HEK293 (cell line): Measurements from ENCODE around the gene TAAR5.

Experiments used
- CTCF ChIA-PET: fragments of 350-600 bp; formaldehyde crosslinking; extraction: SDS; loops from one replicate; lab custom pipeline; 2021; ENCODE audit warnings: antibody characterized with exemption; lab: Yijun Ruan, JAX
- POLR2A ChIA-PET: fragments of 300-600 bp; formaldehyde crosslinking; extraction: SDS; loops from one replicate; lab custom pipeline; 2020; ENCODE audit warnings: antibody characterized with exemption, inconsistent platforms; lab: Yijun Ruan, JAX
- H3K27ac ChIP-seq: fragments of 200-500 bp; sonication (Bioruptor generic); 2 replicates; pipeline ENCODE4 v1.5.1; 2014; ENCODE audit warnings: low read depth, low read length, control low read depth, inconsistent platforms; ENCODE audit errors: extremely low read depth
- H3K36me3 ChIP-seq, 2 experiments: fragments of 200-500 bp in 1 of 2; sonication (Bioruptor generic) in 1 of 2; 1 replicate in 1 of 2; 2 replicates in 1 of 2; pipeline ENCODE4 v1.5.1; 2014 to 2017; ENCODE audit warnings: inconsistent platforms in 2 of 2, low read length in 2 of 2; ENCODE audit not compliant: control insufficient read depth in 2 of 2, insufficient read depth in 1 of 2
- H3K4me1 ChIP-seq: fragments of 200-500 bp; sonication (Bioruptor generic); 2 replicates; pipeline ENCODE4 v1.5.1; 2014; ENCODE audit warnings: mild to moderate bottlenecking, low read length, inconsistent platforms; ENCODE audit not compliant: control insufficient read depth, insufficient read depth
- H3K4me3 ChIP-seq: 2 replicates; pipeline ENCODE4 v1.5.1; 2011; ENCODE audit warnings: low read depth, mild to moderate bottlenecking, control low read depth, low read length, moderate library complexity
- H3K9me3 ChIP-seq: fragments of 200-500 bp; sonication (Bioruptor generic); 2 replicates; pipeline ENCODE4 v1.5.1; 2014; ENCODE audit warnings: low read depth, low read length, inconsistent platforms; ENCODE audit not compliant: control insufficient read depth, insufficient read depth
- KLF1 ChIP-seq: fragments of 450-650 bp; formaldehyde crosslinking; IDR thresholded peaks from 2 replicates; pipeline ENCODE4 v1.5.1; 2016; ENCODE audit warnings: missing biosample characterization, missing genetic modification characterization
- KLF8 ChIP-seq: fragments of 450-650 bp; formaldehyde crosslinking; IDR thresholded peaks from 2 replicates; pipeline ENCODE4 v1.5.1; 2016; ENCODE audit warnings: missing biosample characterization, missing genetic modification characterization
- REPIN1 ChIP-seq: fragments of 450-650 bp; formaldehyde crosslinking; IDR thresholded peaks from 2 replicates; pipeline ENCODE4 v1.5.1; 2017; ENCODE audit warnings: missing biosample characterization, missing genetic modification characterization, low read depth
- ZNF114 ChIP-seq: fragments of 450-650 bp; formaldehyde crosslinking; IDR thresholded peaks from 2 replicates; pipeline ENCODE4 v1.5.0; 2017; ENCODE audit warnings: missing biosample characterization, missing genetic modification characterization
- ZNF174 ChIP-seq: fragments of 450-650 bp; formaldehyde crosslinking; IDR thresholded peaks from 2 replicates; pipeline ENCODE4 v1.5.0; 2017; ENCODE audit warnings: missing biosample characterization, mild to moderate bottlenecking, missing genetic modification characterization
- ZNF175 ChIP-seq: fragments of 450-650 bp; formaldehyde crosslinking; IDR thresholded peaks from 2 replicates; pipeline ENCODE4 v1.5.1; 2016; ENCODE audit warnings: missing biosample characterization, missing genetic modification characterization
- ZNF221 ChIP-seq: fragments of 450-650 bp; formaldehyde crosslinking; IDR thresholded peaks from 2 replicates; pipeline ENCODE4 v1.5.1; 2017; ENCODE audit warnings: missing biosample characterization, missing genetic modification characterization, borderline replicate concordance
- ZNF23 ChIP-seq: fragments of 450-650 bp; formaldehyde crosslinking; IDR thresholded peaks from 2 replicates; pipeline ENCODE4 v1.5.1; 2016; ENCODE audit warnings: missing biosample characterization, missing genetic modification characterization, borderline replicate concordance
- ZNF239 ChIP-seq: fragments of 450-650 bp; formaldehyde crosslinking; IDR thresholded peaks from 2 replicates; pipeline ENCODE4 v1.5.1; 2016; ENCODE audit warnings: missing biosample characterization, missing genetic modification characterization
- ZNF324 ChIP-seq: fragments of 450-650 bp; formaldehyde crosslinking; IDR thresholded peaks from 2 replicates; pipeline ENCODE4 v1.5.1; 2016; ENCODE audit warnings: missing biosample characterization, missing genetic modification characterization
- ZNF335 ChIP-seq: fragments of 450-650 bp; formaldehyde crosslinking; conservative IDR thresholded peaks from 2 replicates; pipeline ENCODE4 v1.5.1; 2016; ENCODE audit warnings: missing biosample characterization, missing genetic modification characterization
- ZNF37A ChIP-seq: fragments of 450-650 bp; IDR thresholded peaks from 2 replicates; pipeline ENCODE4 v1.5.1; 2018; ENCODE audit warnings: missing biosample characterization, missing genetic modification characterization
- ZNF555 ChIP-seq: fragments of 450-650 bp; formaldehyde crosslinking; conservative IDR thresholded peaks from 2 replicates; pipeline ENCODE4 v1.5.1; 2017; ENCODE audit warnings: missing biosample characterization, mild to moderate bottlenecking, missing genetic modification characterization, inconsistent platforms
- ZNF624 ChIP-seq: fragments of 450-650 bp; formaldehyde crosslinking; IDR thresholded peaks from 2 replicates; pipeline ENCODE4 v1.5.1; 2017; ENCODE audit warnings: missing biosample characterization, missing genetic modification characterization
- ZNF701 ChIP-seq: fragments of 450-650 bp; formaldehyde crosslinking; IDR thresholded peaks from 2 replicates; pipeline ENCODE4 v1.5.1; 2016; ENCODE audit warnings: missing biosample characterization, missing genetic modification characterization
- ZNF785 ChIP-seq: fragments of 450-650 bp; formaldehyde crosslinking; IDR thresholded peaks from 2 replicates; pipeline ENCODE4 v1.5.1; 2016; ENCODE audit warnings: missing biosample characterization, missing genetic modification characterization
- TF ChIP-seq, protein P1 (sequence below): fragments of 450-650 bp; formaldehyde crosslinking; IDR thresholded peaks from 2 replicates; pipeline ENCODE4 v1.5.1; 2016; ENCODE audit warnings: missing biosample characterization, missing genetic modification characterization
- TF ChIP-seq, protein P2 (sequence below): fragments of 450-650 bp; formaldehyde crosslinking; IDR thresholded peaks from 2 replicates; pipeline ENCODE4 v1.5.1; 2017; ENCODE audit warnings: missing biosample characterization, missing genetic modification characterization

Gene TAAR5

DNA sequence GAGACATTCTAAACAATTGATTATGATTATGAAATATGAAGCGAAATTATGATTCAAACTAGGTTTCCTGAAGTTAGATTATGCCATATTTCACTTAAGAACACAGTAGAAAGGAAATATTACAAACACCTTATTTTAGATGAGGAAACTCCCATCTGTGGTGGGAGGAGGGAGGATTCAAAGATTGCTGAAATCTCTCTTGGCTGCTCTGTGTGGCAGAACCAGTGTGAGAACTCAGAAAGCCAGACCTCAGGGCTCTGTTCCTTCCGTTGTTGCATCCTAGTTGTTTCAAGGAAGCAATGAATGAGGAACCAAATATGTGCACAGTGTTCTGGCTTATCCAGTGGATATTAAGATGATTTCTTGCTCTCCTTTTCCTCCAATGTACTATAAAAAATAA is 2.1 kb downstream of the TAAR5 start:
- no peak for TF ChIP-seq ZNF114 (tag by site-specific recombination)
- TF ChIP-seq ZNF221 (tag by site-specific recombination): no peak
- no peak for TF ChIP-seq ZNF555 (tag by site-specific recombination)
- TF ChIP-seq ZNF324 (tag by site-specific recombination): no peak
- no peak for TF ChIP-seq ZNF37A (tag by site-specific recombination)
- no peak for TF ChIP-seq REPIN1 (tag by site-specific recombination)
- TF ChIP-seq ZNF701 (tag by site-specific recombination): no peak
- no peak for TF ChIP-seq ZNF23 (tag by site-specific recombination)
- no peak for TF ChIP-seq ZNF175 (tag by site-specific recombination)
- TF ChIP-seq ZNF239 (tag by site-specific recombination): no peak
- TF ChIP-seq, all 188 proteins: peak for 0
- H3K36me3 ChIP-seq: no peaks in the 10 kb centered on the region
- ChIA-PET POLR2A (no interaction called here), CTCF (no interaction called here)
- H3K27ac ChIP-seq: no peak overlapping the region
- no peaks in the 10 kb centered on the region for H3K4me1 ChIP-seq
- H3K9me3 ChIP-seq: no peaks in the 10 kb centered on the region
- no peak overlapping the region for H3K4me3 ChIP-seq

DNA sequence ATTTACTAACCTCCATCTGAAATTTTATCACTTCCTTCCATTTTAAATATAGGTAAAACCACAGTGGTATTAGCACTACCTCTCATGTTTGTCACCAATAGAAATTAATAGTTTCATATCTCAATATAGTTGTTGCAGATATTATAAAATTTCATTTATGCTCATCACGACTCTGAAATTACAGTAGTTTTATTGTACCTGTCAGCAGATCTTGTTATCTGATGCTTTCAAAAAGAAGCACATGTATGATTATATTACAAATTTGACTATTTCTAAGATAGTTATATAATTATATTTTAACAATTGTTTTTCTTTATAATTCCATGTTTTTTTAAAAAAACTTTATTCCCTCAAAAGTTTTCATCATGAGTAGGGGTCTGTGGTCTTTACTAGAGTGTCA is 4.8 kb downstream of the TAAR5 start:
- H3K9me3 ChIP-seq: no peaks in the 10 kb centered on the region
- no peaks in the 10 kb centered on the region for H3K36me3 ChIP-seq
- no peak overlapping the region for H3K27ac ChIP-seq
- TF ChIP-seq ZNF785 (tag by site-specific recombination) (no peak), KLF1 (tag by site-specific recombination) (no peak)
- TF ChIP-seq, all 188 proteins: peak for 0
- Histone ChIP-seq H3K4me1 (no peaks in the 10 kb centered on the region), H3K4me3 (no peak overlapping the region)
- CTCF ChIA-PET: interaction anchor here (0.5 kb wide), 1 partner anchor 195 kb away, joined by 5 read pairs; no protein-coding TSS in a partner anchor
- POLR2A ChIA-PET: no interaction called here

DNA sequence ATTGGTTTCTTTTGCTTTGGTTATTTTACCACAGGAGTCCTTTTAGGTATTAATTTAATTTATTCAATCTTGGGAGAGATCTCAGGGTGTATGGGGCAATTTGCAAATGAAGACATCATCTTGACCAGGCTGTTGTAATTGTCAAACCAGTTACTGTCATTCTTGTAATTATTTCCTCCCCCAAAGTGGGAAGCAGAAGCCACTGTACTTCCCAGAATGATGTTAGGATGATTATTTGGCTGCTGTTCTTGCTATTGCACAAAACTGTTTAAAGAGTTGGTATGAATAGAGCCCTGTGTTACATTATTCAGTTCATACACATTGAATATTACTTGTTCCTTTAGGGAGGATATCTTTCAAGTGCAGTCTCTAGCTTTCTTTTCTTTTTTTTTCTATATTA is 17.8 kb downstream of the TAAR5 start:
- Histone ChIP-seq H3K4me1 (no peaks in the 10 kb centered on the region), H3K4me3 (no peak overlapping the region), H3K27ac (no peak overlapping the region), H3K9me3 (no peaks in the 10 kb centered on the region), H3K36me3 (no peaks in the 10 kb centered on the region)
- TF ChIP-seq, protein P1, sequence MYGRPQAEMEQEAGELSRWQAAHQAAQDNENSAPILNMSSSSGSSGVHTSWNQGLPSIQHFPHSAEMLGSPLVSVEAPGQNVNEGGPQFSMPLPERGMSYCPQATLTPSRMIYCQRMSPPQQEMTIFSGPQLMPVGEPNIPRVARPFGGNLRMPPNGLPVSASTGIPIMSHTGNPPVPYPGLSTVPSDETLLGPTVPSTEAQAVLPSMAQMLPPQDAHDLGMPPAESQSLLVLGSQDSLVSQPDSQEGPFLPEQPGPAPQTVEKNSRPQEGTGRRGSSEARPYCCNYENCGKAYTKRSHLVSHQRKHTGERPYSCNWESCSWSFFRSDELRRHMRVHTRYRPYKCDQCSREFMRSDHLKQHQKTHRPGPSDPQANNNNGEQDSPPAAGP (tag by site-specific recombination): no peak
- TF ChIP-seq ZNF624 (tag by site-specific recombination): no peak
- no peak for TF ChIP-seq ZNF174 (tag by site-specific recombination)
- TF ChIP-seq, protein P2, sequence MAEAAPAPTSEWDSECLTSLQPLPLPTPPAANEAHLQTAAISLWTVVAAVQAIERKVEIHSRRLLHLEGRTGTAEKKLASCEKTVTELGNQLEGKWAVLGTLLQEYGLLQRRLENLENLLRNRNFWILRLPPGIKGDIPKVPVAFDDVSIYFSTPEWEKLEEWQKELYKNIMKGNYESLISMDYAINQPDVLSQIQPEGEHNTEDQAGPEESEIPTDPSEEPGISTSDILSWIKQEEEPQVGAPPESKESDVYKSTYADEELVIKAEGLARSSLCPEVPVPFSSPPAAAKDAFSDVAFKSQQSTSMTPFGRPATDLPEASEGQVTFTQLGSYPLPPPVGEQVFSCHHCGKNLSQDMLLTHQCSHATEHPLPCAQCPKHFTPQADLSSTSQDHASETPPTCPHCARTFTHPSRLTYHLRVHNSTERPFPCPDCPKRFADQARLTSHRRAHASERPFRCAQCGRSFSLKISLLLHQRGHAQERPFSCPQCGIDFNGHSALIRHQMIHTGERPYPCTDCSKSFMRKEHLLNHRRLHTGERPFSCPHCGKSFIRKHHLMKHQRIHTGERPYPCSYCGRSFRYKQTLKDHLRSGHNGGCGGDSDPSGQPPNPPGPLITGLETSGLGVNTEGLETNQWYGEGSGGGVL (tag by site-specific recombination): no peak
- no peak for TF ChIP-seq KLF8 (tag by site-specific recombination)
- no peak for TF ChIP-seq ZNF335 (tag by site-specific recombination)
- CTCF ChIA-PET: no interaction called here
- POLR2A ChIA-PET: no interaction called here
